Naive thymus-derived CD4-positive, alpha-beta T cell (primary cell): ENCODE measurements around the gene NKG7. TPM values are rescaled to one million over a fixed set of nuclear protein-coding genes. Genes with fewer than 3 reads are reported as not detected.

Experiments
- ATAC-seq: fragments of 150-1000 bp; cut with Tn5 transposase; 2 replicates; pipeline ENCODE4 v1.10.0; 2021; ENCODE audit warnings: mild to moderate bottlenecking, moderate library complexity
- CTCF ChIA-PET: fragments of 350-600 bp; sonication (Branson Sonifier 250); formaldehyde crosslinking; loops from one replicate; lab custom pipeline; 2021; ENCODE audit warnings: antibody characterized with exemption; lab: Charles Lee
- POLR2A ChIA-PET: fragments of 350-600 bp; sonication (Branson Sonifier 250); formaldehyde crosslinking; loops from one replicate; lab custom pipeline; 2021; ENCODE audit warnings: antibody characterized with exemption, inconsistent platforms; lab: Charles Lee
- DNase-seq, 9 donors: peaks; one replicate each; pipeline versions ENCODE4 v3.0.0 to v3.0.0-alpha.2; 2020 to 2022; ENCODE audit warnings: mixed read lengths in 1 of 9
- H3K27ac ChIP-seq: one replicate; pipeline ENCODE4 v1.7.0; 2013; ENCODE audit warnings: mild to moderate bottlenecking, low read depth, low read length, moderate library complexity
- H3K27me3 ChIP-seq, 2 donors: one replicate each; pipeline ENCODE4 v1.7.0; 2013; ENCODE audit warnings: low read length in 2 of 2, mild to moderate bottlenecking in 2 of 2, moderate library complexity in 2 of 2; ENCODE audit not compliant: control insufficient read depth in 2 of 2, insufficient read depth in 2 of 2
- H3K36me3 ChIP-seq, 3 experiments: 1 replicate in 2 of 3; 2 replicates in 1 of 3; pipeline ENCODE4 v1.7.0; 2013; ENCODE audit warnings: low read length in 3 of 3, mild to moderate bottlenecking in 3 of 3, moderate library complexity in 1 of 3; ENCODE audit not compliant: insufficient read depth in 3 of 3, control insufficient read depth in 2 of 3
- H3K4me1 ChIP-seq, 2 donors: one replicate each; pipeline ENCODE4 v1.7.0; 2013; ENCODE audit warnings: low read length in 2 of 2, mild to moderate bottlenecking in 2 of 2, moderate library complexity in 1 of 2; ENCODE audit not compliant: control insufficient read depth in 2 of 2, insufficient read depth in 2 of 2
- H3K4me3 ChIP-seq: 2 replicates; pipeline ENCODE4 v1.7.0; 2013; ENCODE audit warnings: mild to moderate bottlenecking, low read length
- H3K9me3 ChIP-seq, 3 experiments: 1 replicate in 2 of 3; 2 replicates in 1 of 3; pipeline ENCODE4 v1.7.0; 2013; ENCODE audit warnings: low read length in 3 of 3; ENCODE audit not compliant: control insufficient read depth in 2 of 3
- H3K27ac Mint-ChIP-seq, 9 donors: one replicate each; pipeline ENCODE4 v1.8.0; 2020 to 2022; ENCODE audit warnings: mixed read lengths in 9 of 9, mild to moderate bottlenecking in 8 of 9, moderate library complexity in 5 of 9, inconsistent platforms in 2 of 9
- H3K27me3 Mint-ChIP-seq, 5 donors: one replicate each; pipeline ENCODE4 v1.8.0; 2021 to 2022; ENCODE audit warnings: mixed read lengths in 5 of 5, mild to moderate bottlenecking in 1 of 5
- H3K36me3 Mint-ChIP-seq, 5 donors: one replicate each; pipeline ENCODE4 v1.8.0; 2020 to 2022; ENCODE audit warnings: mixed read lengths in 5 of 5, mild to moderate bottlenecking in 3 of 5, inconsistent platforms in 1 of 5
- H3K4me1 Mint-ChIP-seq, 7 donors: one replicate each; pipeline ENCODE4 v1.8.0; 2020 to 2022; ENCODE audit warnings: mixed read lengths in 7 of 7, mild to moderate bottlenecking in 3 of 7, inconsistent platforms in 1 of 7
- H3K4me3 Mint-ChIP-seq, 10 donors: one replicate each; pipeline ENCODE4 v1.8.0; 2020 to 2022; ENCODE audit warnings: mild to moderate bottlenecking in 10 of 10, mixed read lengths in 10 of 10, moderate library complexity in 6 of 10, inconsistent platforms in 2 of 10
- H3K9me3 Mint-ChIP-seq, 11 donors: one replicate each; pipeline ENCODE4 v1.8.0; 2020 to 2022; ENCODE audit warnings: mixed read lengths in 11 of 11, mild to moderate bottlenecking in 4 of 11, inconsistent platforms in 1 of 11, moderate library complexity in 1 of 11
- intact Hi-C, 2 donors: fragments of 100-400 bp; cut with micrococcal nuclease; formaldehyde crosslinking; loops; one replicate each; pipeline ENCODE4 v1.15.1; 2023
- polyA plus RNA-seq, 2 donors: library from polyadenylated mRNA; unstranded; fragments of 300-500 nt; fragmentation: Illumina TruSeq; gene quantifications; one replicate each; pipeline ENCODE4 v1.2.3, GENCODE V29; 2021
- total RNA-seq, 6 experiments: library from RNA in 5 of 6; stranded (reverse) in 5 of 6; gene quantifications; 1 replicate in 5 of 6; 2 replicates in 1 of 6; pipeline ENCODE4 v1.2.3 and lab custom pipeline; 2021 to 2026

Gene NKG7
- total and polyA plus RNA-seq, 7 experiments from 2014 or later, result 3.9 to 336 (median 9.8) TPM

DNA sequence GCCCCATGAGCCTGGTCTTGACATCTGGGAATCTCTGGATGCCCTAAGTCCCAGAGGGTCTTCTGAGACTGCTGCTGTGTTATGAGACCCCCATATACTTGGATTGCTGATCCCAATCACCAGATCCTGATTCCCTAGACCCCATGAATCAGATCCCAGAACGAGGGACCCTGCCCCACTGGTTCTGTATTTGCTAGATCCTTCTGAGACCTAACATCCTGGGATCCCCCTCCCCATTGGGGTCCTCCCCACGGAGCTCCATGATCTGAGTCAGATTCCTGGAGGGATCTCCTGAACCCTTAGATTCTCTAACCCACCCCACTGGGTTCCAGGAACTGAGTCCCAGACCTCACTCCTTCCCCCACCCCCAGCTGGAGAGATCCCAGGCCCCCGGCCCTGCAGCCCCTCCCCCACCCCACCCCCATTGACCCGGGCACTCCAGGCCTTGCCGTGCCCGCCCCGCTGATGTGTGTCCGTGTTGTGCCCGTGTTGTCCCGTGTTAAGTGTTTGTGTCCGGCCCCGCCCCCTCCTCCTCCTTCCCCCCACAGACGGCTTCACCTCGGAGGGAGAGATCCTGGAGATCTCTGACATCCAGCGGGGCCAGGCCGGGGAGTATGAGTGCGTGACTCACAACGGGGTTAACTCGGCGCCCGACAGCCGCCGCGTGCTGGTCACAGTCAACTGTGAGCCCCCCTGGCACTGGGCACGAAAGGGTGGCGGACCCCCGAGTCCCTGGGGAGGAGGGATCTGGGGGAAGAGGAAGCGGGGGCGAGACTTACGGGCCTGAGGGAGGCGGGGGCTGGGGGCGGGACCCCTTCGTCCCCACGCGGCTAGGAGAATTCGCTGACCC is 46.0 kb downstream of the NKG7 start:
- H3K27me3 ChIP-seq, result peaks cover 0 to 14% of the 10 kb centered on the region in 2 donors
- POLR2A ChIA-PET, result no interaction called here
- H3K4me3 ChIP-seq, result no peak overlapping the region
- H3K27ac ChIP-seq, result no peak overlapping the region
- CTCF ChIA-PET, result no interaction called here
- peaks cover 43 to 82% (median 61%) of the 10 kb centered on the region in 5 donors for H3K27me3 Mint-ChIP-seq
- intact Hi-C loops, result loop anchor here in 1 of 2 donors (1.0 kb wide), 1 partner anchor 41 kb away; no protein-coding TSS in a partner anchor
- peaks cover 0 to 10% (median 2%) of the 10 kb centered on the region in 5 donors for H3K36me3 Mint-ChIP-seq
- no peaks in the 10 kb centered on the region for H3K36me3 ChIP-seq
- H3K4me1 Mint-ChIP-seq, result peaks cover 0 to 10% (median 5%) of the 10 kb centered on the region in 7 donors
- no peak for ATAC-seq
- H3K27ac Mint-ChIP-seq, result no peak overlapping the region
- H3K4me3 Mint-ChIP-seq, result peak overlapping the region in 2 of 10 donors; percentile 51 to 70
- H3K4me1 ChIP-seq, result peaks cover 0 to 3% of the 10 kb centered on the region in 2 donors
- DNase-seq, result no peak
- H3K9me3 Mint-ChIP-seq, result peaks cover 0 to 8% (median 4%) of the 10 kb centered on the region in 11 donors
- H3K9me3 ChIP-seq, result no peaks in the 10 kb centered on the region

DNA sequence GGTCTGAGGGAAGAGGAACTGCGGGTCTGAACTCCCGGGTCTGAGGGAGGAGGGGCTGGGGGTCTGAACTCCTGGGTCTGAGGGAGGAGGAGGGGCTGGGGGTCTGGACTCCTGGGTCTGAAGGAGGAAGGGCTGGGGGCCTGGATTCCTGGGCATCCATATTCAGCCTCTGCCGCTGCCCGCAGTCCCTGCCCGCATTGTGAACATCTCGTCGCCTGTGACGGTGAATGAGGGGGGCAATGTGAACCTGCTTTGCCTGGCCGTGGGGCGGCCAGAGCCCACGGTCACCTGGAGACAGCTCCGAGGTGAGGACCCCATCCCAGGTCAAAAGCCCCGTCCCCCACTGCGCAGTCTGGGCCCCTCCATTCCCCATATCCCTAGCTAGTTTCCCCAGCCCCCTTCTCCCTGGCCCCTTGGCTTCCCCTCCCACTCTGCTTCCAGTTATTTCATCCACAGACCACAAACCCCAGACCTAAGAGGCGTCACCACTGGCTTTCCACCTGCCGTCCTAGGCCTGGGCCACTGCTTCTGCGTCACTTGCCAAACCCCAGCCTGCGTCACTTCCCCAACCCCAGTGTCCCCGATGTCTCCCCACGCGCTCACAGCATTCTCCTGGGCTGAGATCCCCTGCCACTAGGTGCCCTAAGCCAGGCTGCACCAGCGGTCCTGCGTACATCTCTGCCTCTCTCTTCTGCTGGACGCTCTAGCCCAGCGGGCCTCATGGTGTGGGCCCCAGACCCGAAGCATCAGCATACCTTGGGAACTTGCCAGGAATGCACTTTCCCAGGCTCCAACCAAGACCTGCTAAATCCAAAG is 47.1 kb downstream of the NKG7 start:
- intact Hi-C loops, result no loop called here
- H3K4me3 ChIP-seq, result no peak overlapping the region
- Mint-ChIP-seq H3K9me3 (peaks cover 0 to 5% (median 0%) of the 10 kb centered on the region in 11 donors), H3K27me3 (peaks cover 43 to 80% (median 58%) of the 10 kb centered on the region in 5 donors), H3K4me3 (peak overlapping the region in 1 of 10 donors; percentile 38), H3K36me3 (peaks cover 0 to 4% (median 0%) of the 10 kb centered on the region in 5 donors), H3K27ac (no peak overlapping the region), H3K4me1 (peaks cover 0 to 10% (median 5%) of the 10 kb centered on the region in 7 donors)
- H3K9me3 ChIP-seq, result no peaks in the 10 kb centered on the region
- peaks cover 0 to 14% of the 10 kb centered on the region in 2 donors for H3K27me3 ChIP-seq
- H3K36me3 ChIP-seq, result no peaks in the 10 kb centered on the region
- ATAC-seq (peak; percentile 49), DNase-seq (no peak)
- H3K4me1 ChIP-seq, result peaks cover 0 to 3% of the 10 kb centered on the region in 2 donors
- H3K27ac ChIP-seq, result no peak overlapping the region
- ChIA-PET POLR2A (no interaction called here), CTCF (no interaction called here)

DNA sequence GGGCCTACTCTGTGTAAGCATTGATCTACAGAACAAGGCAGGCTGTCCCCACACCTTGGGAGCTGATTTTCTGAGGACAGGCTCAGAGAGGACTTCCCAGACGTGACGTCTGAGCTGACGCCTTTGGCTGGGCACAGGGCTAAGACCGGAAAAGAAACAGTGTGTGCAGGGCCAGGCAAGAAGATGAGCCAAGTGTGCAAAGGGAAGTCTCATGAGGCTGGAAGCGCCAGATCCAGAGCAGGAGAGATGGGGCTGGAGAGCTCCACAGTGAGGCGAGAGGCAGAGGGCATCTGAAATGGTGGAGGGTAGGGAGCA is 48.3 kb downstream of the NKG7 start:
- CTCF ChIA-PET, result no interaction called here
- ATAC-seq, result no peak
- Histone ChIP-seq H3K27me3 (peaks cover 0 to 11% of the 10 kb centered on the region in 2 donors), H3K27ac (no peak overlapping the region), H3K36me3 (no peaks in the 10 kb centered on the region), H3K9me3 (no peaks in the 10 kb centered on the region), H3K4me1 (peaks cover 0 to 3% of the 10 kb centered on the region in 2 donors), H3K4me3 (no peak overlapping the region)
- H3K27me3 Mint-ChIP-seq, result peaks cover 38 to 72% (median 53%) of the 10 kb centered on the region in 5 donors
- DNase-seq, result no peak
- no peak overlapping the region for H3K27ac Mint-ChIP-seq
- H3K36me3 Mint-ChIP-seq, result peaks cover 0 to 4% (median 0%) of the 10 kb centered on the region in 5 donors
- peak overlapping the region in 1 of 10 donors; percentile 22 for H3K4me3 Mint-ChIP-seq
- H3K9me3 Mint-ChIP-seq, result peaks cover 0 to 5% (median 0%) of the 10 kb centered on the region in 11 donors
- peaks cover 0 to 10% (median 5%) of the 10 kb centered on the region in 7 donors for H3K4me1 Mint-ChIP-seq
- intact Hi-C loops, result no loop called here
- POLR2A ChIA-PET, result no interaction called here

DNA sequence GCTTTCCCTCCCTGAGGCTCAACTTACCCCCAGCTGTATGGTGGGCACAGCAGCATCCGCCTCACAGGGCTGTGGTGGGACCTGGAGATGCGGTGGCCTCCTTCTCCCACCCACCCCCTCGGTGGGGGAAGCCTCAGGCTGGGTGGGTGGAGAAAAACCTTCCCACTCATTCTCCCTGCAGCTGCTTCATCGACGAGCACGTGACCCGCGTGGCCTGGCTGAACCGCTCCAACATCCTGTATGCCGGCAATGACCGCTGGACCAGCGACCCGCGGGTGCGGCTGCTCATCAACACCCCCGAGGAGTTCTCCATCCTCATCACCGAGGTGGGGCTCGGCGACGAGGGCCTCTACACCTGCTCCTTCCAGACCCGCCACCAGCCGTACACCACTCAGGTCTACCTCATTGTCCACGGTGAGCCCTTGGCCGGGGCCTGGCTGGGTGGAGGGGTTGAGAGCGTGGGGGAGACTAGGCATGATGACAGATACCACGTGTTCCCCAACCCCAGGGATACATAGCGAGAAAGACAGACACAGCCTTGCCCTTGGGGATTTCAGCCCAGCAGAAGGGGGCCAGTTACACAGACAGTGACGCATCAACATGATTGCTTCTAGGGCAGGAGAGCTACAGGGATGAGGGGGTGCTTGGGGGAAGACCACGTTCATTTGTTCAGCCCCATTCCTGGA is 48.8 kb downstream of the NKG7 start:
- Mint-ChIP-seq H3K4me3 (no peak overlapping the region), H3K9me3 (peaks cover 0 to 5% (median 0%) of the 10 kb centered on the region in 11 donors), H3K4me1 (peaks cover 0 to 10% (median 5%) of the 10 kb centered on the region in 7 donors), H3K27me3 (peaks cover 35 to 70% (median 54%) of the 10 kb centered on the region in 5 donors), H3K36me3 (peaks cover 0 to 4% (median 0%) of the 10 kb centered on the region in 5 donors), H3K27ac (no peak overlapping the region)
- ATAC-seq (no peak), DNase-seq (no peak)
- Histone ChIP-seq H3K27me3 (peaks cover 0 to 8% of the 10 kb centered on the region in 2 donors), H3K4me3 (no peak overlapping the region), H3K27ac (no peak overlapping the region), H3K36me3 (no peaks in the 10 kb centered on the region), H3K9me3 (no peaks in the 10 kb centered on the region), H3K4me1 (peaks cover 0 to 3% of the 10 kb centered on the region in 2 donors)
- CTCF ChIA-PET, result no interaction called here
- POLR2A ChIA-PET, result no interaction called here
- intact Hi-C loops, result no loop called here

DNA sequence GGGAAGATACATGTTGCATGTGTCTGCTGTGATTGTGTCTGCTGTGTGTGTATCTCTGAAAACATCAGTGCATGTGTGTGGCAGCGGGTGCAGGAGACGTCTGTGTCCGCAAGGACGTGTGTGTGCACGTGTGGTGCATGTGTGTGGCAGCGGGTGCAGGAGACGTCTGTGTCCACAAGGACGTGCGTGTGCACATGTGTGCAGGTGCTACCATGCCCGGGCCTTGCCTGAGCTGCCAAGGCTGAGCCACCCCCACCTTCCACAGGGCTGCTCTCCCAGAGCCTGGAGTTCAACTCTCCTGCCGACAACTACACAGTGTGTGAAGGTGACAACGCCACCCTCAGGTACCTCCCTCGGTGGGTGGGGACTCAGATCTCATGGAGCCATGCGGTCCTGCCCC is 50.7 kb downstream of the NKG7 start:
- POLR2A ChIA-PET, result no interaction called here

More for the DNA sequence above, 50.7 kb downstream of the NKG7 start:
- peaks cover 0 to 6% (median 0%) of the 10 kb centered on the region in 11 donors for H3K9me3 Mint-ChIP-seq
- CTCF ChIA-PET, result no interaction called here
- H3K4me3 Mint-ChIP-seq, result no peak overlapping the region
- H3K27me3 ChIP-seq, result no peaks in the 10 kb centered on the region
- no peak overlapping the region for H3K27ac ChIP-seq
- H3K9me3 ChIP-seq, result no peaks in the 10 kb centered on the region
- H3K4me3 ChIP-seq, result no peak overlapping the region
- H3K27ac Mint-ChIP-seq, result no peak overlapping the region
- no peak for ATAC-seq
- no peaks in the 10 kb centered on the region for H3K36me3 ChIP-seq
- intact Hi-C loops, result no loop called here
- no peak for DNase-seq
- H3K4me1 Mint-ChIP-seq, result peaks cover 0 to 7% (median 0%) of the 10 kb centered on the region in 7 donors
- no peaks in the 10 kb centered on the region for H3K4me1 ChIP-seq
- peaks cover 25 to 57% (median 55%) of the 10 kb centered on the region in 5 donors for H3K27me3 Mint-ChIP-seq
- H3K36me3 Mint-ChIP-seq, result peaks cover 0 to 4% (median 0%) of the 10 kb centered on the region in 5 donors
